ENCODE measurements around the gene ACTA1.

DNA sequence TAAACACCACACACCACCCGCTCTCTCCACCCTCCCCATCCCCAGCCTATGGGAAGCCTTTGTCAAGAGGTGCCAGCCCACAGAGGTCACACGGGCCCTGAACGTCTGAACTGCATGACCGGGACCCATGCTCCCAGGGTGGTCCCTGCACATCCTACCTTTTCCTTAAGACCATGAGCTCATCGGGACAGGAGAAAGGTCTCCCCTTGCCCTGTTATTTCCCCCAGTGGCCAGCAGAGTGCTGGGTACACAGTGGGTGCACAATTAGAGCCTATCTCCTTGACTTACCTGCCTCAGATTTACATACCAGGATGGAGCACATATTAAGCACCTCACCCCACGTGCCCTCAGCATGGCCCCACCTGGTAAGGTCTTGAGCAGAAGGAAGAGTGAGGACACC lies 30.9 kb downstream of the ACTA1 start:
- TF ChIP-seq CTCF (IDR thresholded peaks at IDR 0.05) = no peak
- no peak for TF ChIP-seq POLR2A (IDR thresholded peaks at IDR 0.05)
- no peak for TF ChIP-seq POLR2AphosphoS5 (IDR thresholded peaks at IDR 0.05)
